OCI-LY1 (cell line): ENCODE measurements around the gene CRYGA.

Experiments used
- EZH2 ChIP-seq: fragments of 200-600 bp; sonication (generic), shearing (Covaris generic); IDR thresholded peaks from 2 replicates; pipeline ENCODE4 v1.8.0; 2017; ENCODE audit warnings: borderline replicate concordance, mixed run types, mild to moderate bottlenecking, antibody characterized with exemption, low read length, moderate library complexity, mixed read lengths
- TF ChIP-seq, protein P1 (sequence below): fragments of 200-600 bp; sonication (generic), shearing (Covaris generic); IDR thresholded peaks from 2 replicates; pipeline ENCODE4 v1.5.1; 2017; ENCODE audit warnings: mild to moderate bottlenecking, antibody characterized with exemption, low read length, moderate library complexity, mixed read lengths

DNA sequence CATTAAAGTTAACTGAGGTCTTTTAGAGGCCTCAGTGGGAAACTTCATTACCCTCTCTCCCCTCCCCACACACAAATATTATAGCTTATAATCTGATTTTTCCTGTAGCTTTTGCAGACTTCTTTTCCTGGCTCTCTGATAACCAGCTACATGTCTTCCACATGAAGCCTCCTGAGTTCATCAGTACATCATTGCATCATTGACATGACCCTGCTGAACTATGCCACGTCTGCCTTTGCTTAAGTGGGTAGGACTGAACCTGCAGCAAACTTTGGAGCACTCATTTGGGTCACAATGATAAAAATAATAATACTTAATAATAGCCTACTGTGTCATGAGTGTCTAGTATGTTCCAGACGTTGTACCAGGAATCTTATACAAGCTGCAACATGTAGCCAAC, 7.0 kb downstream of the CRYGA start:
- no peak for TF ChIP-seq EZH2
- TF ChIP-seq, protein P1, sequence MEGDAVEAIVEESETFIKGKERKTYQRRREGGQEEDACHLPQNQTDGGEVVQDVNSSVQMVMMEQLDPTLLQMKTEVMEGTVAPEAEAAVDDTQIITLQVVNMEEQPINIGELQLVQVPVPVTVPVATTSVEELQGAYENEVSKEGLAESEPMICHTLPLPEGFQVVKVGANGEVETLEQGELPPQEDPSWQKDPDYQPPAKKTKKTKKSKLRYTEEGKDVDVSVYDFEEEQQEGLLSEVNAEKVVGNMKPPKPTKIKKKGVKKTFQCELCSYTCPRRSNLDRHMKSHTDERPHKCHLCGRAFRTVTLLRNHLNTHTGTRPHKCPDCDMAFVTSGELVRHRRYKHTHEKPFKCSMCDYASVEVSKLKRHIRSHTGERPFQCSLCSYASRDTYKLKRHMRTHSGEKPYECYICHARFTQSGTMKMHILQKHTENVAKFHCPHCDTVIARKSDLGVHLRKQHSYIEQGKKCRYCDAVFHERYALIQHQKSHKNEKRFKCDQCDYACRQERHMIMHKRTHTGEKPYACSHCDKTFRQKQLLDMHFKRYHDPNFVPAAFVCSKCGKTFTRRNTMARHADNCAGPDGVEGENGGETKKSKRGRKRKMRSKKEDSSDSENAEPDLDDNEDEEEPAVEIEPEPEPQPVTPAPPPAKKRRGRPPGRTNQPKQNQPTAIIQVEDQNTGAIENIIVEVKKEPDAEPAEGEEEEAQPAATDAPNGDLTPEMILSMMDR: no peak
